Raji (cell line): ENCODE results near the gene NCKAP5.

ENCODE experiments used
- POLR2A ChIP-seq: IDR thresholded peaks from 2 replicates; pipeline ENCODE4 v1.6.1; 2011; ENCODE audit warnings: low read depth, low read length, control low read depth; ENCODE audit not compliant: insufficient read depth

Gene NCKAP5

DNA sequence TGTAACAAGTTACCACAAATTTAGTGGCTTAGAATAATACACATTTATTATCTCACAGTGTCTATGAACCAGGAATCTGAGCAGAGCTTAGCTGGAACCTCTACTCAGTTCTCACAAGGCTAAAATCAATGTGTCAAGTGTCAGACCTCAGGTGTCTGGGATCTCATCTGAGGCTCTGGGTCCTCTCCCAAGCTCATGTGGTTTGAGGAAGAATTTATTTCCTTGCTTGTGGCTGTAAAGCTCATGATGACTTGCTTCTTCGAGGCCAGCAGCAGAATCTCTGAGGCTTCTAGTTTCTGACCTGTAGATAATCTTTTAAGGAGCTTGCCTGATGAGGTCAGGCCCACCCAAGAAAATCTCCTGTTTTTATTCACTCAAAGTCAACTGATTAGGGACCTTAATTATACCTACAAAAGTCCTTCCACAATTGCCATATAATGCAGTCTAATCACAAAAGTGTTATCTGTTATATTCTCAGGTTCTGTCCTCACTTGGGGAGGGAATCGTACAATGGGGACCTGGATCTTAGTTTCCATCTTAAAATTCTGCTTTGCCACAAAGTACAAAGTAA, 14.3 kb downstream of the NCKAP5 start:
- TF ChIP-seq POLR2A = no peak

DNA sequence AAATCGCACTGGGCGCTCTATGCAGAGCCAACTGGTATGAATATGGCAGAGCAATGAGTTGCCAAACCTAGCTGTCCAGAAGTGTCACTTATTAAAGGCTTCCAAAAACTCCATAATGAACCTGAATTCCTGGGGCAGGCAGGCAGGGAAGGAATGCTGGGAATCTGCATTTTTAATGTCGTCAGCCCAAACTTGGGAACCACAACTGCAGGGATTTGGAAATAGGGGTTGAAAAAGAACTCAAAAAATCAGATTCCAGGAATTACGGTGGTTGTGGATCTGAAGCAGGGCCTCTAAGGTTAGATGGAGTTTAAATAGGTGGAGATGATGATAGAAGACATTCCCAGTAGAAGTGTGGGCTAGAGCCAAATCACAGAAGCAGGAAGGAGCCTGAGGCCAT, 15.0 kb downstream of the NCKAP5 start:
- no peak for TF ChIP-seq POLR2A

DNA sequence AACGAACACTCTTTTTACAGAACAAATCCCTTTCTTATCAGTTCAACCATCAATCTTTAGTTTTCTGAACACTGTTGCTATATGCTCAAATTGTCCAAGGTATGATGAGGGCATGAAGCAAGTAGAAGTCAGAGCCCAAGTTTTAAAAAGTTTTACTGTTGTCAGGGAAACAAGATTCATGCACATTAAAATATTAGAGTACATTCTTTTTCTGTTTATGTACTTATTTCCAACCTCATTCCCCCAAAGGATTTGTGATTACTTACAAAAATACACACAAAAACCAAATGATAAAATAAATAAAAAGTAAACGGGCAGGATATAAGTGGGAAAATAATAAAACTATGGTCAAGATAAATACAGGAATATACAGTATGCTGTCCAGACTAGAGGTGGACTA, 15.4 kb downstream of the NCKAP5 start:
- TF ChIP-seq POLR2A = no peak

DNA sequence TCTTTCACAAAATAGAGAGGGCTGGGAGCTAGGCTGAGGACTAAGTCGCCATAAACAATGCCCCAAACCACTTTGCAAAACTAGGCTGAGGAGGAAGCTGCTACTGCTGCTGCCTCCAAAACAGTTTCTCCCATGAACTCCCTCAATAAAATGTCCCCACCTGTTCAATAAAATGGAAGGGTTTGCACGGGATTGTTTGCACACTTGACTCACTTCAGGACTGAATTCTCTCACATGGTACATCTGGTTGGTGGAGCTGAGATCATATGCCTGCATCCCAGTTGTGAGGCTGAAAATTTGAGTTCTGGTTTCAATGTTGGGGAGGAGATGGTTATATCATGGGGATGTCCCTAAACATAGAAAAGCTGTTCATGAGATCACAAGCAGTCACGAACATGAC, 26.5 kb downstream of the NCKAP5 start:
- TF ChIP-seq POLR2A = no peak

DNA sequence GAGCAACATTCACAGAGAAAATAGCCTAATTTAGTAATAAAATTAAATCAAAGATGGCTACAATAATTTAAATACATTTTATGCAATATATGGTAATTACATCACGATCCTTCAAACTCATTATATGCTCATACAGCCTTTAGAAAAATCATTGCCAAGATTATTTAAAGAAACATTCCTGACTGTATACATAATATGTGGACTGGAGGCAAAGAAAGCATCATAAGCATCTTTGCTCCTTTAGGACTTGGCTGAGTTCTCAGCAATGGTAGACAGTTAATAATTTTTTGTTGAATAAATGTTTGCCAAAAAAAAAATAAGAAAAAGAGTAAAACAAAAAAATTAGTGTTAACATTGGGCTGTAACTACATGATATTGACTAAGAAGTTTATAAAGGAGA, 26.9 kb downstream of the NCKAP5 start:
- TF ChIP-seq POLR2A = no peak

DNA sequence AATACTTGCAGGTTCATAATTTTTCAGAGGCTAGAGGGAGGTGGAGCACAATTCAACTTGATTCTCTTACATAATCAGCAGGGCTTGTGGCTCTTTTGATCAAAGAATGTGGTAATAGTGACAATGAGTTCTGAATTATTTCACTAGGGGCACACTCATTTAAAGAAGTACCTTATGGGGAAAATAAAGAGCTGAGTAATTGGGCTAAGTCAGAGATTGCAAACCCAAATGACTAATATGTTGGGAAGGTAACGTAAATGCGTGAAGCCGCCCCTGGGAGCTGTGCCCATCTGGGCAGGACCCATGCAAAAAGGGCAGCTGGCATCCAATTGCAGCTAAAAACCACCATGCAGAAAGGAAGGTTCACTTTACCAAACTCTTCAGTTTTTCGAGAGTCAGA, 35.3 kb downstream of the NCKAP5 start:
- TF ChIP-seq POLR2A = no peak

DNA sequence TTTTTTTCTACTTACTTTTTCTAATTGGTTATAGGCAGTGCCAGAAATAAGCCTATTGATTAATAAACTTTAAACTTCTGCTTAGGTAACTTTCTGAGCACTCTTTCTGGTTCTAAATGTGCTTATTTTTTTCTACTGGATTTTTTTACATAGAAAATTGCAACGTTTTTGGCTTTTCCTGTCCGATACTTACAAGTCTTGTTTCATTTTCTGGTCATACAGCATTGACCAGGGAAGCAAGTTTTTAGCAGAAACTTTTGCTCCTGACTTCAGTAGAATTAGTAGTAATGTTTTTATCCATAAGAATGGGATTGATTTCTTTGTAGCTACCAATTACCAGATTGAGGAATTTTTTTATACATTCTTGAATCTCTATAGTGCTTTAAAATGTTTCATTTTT, 36.9 kb downstream of the NCKAP5 start:
- TF ChIP-seq POLR2A = no peak

DNA sequence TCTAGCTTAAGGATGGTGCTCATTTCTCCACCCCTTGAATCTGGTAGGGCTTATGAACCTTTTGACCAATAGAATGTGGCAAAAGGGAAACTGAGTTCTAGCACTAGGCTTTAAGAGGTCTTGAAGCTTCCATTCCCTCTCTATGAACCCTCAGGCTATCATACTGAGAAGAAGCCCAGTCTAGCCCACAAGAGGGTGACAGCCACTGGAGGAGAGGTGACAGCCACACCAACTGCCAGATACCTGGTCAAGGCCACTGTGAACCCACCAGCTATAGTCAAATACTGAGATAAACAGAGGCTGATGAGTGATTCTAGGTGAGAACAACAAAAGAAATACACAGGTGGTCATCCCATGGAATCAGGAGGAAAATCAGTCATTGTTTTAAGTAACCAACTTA, 37.6 kb downstream of the NCKAP5 start:
- no peak for TF ChIP-seq POLR2A

DNA sequence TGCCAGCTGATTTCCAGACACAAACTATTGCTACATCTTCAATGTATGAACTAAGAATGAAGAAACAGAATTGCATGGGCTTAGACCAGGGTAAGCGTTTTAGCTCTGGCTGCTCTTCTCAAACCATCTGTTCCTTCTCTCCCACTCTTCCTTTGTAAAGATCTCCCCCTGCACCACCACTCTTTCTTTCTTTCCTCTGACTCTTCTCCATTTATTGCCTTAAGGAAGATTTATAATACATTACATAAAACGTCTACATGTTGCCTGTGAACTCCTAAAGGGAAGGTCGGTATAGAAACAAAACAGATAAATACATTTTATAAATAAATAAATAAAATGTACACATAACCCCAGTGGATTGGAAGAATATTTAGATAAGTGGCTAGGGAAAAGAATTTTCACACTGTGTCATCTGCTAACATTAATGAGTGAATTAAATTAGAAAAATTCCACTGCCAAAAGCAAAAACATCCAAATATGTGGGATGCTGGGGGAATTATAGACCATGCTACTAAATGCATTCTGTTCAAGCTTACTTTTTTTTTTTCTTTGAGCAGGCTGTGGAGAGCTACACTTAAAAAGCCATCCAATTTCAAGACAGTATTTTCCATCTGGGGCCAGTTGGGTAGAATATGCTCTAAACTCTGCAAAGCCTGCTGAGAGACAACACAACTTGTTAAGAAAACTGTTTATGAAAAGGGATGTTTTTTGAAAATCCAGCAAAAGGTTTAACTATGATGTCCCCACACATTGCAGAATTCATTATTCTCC, 41.5 kb downstream of the NCKAP5 start:
- no peak for TF ChIP-seq POLR2A

DNA sequence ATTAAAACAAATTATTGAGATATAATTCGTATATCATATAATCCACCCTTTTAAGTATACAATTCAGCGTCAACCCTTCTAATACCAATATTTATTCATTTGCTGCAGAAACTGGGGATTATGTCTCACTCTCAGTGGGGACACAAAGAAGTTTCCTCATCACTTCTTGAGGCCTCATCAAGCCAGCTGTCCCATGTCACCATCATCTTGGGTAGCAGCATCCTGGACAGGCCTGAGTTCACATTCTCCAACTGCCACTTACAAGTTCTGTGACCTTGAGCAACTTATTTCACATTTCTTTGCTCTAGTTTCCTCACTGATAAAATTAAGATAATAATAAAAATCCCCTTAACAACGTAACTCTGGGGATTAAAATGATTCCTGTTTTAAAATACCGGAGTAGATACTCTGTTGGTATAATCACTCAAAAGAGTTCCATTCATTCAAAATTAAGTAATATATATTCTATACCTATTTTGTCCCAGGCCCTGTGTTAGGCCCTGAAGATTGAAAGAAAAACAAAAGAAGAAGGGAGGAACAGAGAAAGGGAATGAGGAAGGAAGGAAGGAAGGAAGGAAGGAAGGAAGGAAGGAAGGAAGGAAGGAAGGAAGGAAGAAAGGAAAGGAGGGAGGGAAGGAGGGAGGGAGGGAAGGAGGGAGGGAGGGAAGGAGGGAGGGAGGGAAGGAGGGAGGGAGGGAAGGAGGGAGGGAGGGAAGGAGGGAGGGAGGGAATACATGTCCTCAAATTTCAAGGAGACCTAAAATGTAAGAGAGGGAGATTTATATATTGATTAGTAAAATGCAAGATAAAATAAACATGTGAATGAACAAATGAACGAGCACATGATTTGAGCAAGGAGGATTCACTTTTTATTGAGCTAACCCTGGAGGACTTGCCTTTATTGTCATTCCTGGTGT, 42.4 kb downstream of the NCKAP5 start:
- TF ChIP-seq POLR2A = no peak

DNA sequence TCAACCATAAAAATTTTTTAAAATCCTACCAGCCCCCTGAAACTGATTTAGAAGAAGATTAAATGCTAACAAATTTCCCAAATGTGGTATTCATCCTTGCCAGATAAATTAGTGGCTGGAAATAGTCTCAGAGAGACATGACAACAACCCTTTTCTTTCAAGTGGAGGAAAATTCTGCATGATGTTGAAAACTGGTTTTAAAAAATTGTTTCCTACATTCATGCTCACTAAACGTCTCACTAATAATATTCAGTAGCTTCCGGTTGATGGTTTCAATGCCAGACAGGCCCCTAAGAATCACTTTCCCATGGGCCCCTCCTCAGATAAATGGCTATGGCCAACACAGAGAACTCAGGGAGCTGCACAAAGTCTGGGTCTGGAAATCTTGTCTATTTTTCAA, 43.2 kb downstream of the NCKAP5 start:
- TF ChIP-seq POLR2A = no peak

DNA sequence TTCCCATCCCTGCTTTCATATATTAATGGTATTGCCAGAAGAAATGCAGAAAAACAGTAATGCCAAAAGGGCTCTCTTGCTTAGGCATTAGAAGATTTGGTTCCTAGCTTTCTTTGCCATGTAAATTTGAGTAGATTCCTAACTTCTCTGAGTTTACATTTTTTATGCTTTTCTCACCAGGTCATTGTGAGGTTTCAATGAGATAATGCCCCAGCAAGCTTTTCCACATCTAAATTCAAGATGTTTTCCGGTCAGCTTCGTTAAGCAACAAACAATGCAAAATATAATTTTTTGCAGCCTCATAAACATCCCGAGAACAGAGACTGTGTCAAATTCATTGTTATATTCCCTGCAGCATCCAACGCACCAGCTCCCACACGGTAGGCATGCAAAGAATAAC, 44.9 kb downstream of the NCKAP5 start:
- no peak for TF ChIP-seq POLR2A

DNA sequence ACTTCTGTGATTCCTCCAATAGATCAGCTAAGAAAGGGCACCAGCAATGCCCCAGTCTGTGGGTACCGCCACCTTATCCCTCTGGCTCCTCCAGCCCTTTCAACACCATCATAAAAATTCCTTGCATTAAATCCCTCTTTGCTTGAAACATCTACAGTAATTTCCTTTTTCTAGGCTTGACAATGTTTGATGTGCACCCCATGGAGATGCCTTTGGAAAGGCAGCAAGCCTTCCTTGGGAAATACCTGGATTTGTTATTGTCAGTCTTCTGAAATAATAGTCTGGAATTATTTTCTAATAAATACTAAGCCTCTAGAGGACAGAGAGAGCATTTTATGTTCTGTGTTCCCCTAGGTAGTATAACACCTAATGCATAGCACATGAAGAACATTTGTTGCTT, 46.1 kb downstream of the NCKAP5 start:
- TF ChIP-seq POLR2A = no peak

DNA sequence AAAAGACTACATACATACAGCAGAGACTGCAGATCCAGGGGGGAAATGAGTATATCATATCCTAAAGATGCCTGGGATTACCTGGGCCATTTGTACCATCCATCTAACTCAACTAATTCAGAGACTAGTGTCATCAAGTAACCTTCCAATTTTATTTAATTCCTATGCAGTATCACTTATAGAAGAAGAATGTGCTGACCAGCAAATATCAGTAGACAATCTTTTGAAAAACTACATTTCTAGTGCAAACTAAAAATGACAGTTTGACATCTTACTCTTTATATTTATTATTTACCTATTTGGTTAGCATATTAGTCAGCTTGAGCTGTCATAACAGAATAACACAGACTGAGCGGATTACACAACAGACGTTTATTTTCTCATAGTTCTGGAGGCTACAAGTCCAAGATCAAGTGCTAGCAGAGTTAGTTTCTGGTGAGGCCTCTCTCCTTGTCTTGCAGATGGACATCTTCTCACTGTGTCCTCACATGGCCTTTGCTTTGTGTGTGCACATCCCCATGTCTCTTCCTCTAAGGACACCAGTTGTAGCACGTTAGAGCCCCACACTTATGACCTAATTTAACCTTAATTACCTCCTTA, 47.0 kb downstream of the NCKAP5 start:
- TF ChIP-seq POLR2A = no peak

DNA sequence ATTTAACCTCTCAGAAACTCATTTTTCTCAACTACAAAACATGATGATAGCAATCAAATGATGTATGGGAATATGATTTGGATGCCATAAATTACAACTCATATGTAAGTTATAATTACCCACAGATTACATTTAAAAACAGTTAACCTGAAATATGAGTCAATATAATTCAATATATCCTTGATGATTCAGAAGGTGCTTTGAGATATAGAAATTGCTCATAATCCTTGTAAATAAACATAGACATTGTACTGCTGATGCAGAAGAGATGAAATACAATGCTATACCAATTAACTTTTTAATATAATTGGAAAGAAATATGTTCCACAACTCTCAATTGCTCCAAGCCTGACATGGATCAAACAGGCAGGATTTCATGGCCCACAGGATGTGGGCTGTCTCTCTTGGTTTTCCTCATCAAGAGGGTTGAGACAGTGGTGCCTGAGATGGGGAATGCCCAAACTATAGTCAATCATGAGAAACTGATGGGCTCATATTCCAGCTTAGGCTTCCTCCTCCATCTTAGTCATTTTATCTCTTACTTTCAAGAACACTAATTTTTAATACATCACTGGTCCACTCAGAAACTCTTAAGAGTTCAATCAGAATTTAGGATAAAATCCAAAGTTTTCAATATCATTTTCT, 49.4 kb downstream of the NCKAP5 start:
- TF ChIP-seq POLR2A = no peak
